ENCODE measurements around the gene RSRC1.
A peak's percentile ranks its signal among the peaks of the same experiment; 100 is the strongest.

Gene RSRC1

GRCh38 chr3:158570999-158571702 is 461.3 kb downstream of the RSRC1 start, which contains the start of gene MLF1:
Gene MLF1, plus strand, starts transcription at chr3:158571194. Its CDS starts 107 bp downstream, at chr3:158571301.
- ATAC-seq, result peak; percentile 99
- TF ChIP-seq ZFP30 (CRISPR knock-in tag; IDR thresholded peaks at IDR 0.05) (no peak), CSDC2 (CRISPR knock-in tag; IDR thresholded peaks at IDR 0.05) (peak; percentile 66; the same call in 1 of the 2 replicates), ZFP3 (CRISPR knock-in tag; IDR thresholded peaks at IDR 0.05) (0 out of 2 replicates have a peak, but pooled peaks have one; percentile 25)

DNA sequence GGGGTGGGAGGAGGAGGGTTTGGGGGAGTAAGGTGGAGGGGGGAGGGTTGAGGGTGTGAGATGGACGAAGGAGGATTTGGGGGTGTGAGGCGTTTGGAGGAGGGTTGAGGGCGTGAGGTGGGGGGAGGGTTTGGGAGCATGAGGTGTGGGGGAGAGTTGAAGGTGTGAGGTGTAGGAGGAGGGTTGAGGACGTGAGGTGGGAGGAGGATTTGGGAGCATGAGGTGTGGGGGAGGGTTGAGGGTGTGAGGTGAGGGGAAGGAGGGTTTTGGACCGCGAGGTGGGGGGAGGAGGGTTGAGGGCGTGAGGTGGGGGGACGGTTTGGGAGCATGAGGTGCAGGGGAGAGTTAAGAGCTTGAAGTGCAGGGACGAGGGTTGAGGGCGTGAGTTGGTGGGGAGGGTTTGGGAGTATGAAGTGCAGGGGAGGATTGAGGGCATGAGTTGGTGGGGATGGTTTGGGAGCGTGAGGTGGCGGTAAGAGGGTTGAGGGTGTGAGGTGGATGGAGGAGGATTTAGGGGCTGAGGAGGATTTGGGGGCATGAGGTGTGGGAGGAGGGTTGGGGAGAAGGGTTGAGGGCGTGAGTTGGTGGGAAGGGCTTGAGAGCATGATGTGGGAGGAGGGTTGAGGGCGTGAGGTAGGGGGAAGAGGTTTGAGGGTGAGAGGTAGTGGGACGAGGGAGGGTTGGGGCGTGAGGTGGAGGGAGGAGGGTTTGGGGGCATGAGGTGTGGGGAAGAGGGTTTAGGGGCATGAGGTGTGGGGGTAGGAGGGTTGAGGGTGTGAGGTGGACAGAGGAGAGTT is 462.3 kb downstream of the RSRC1 start:
- no peak for TF ChIP-seq ARNTL (CRISPR knock-in tag; IDR thresholded peaks at IDR 0.05; ENCODE audit: borderline replicate concordance, low read depth)

GRCh38 chr3:158572766-158573060 is 462.8 kb downstream of the RSRC1 start:
- TF ChIP-seq GLIS3 (CRISPR knock-in tag; IDR thresholded peaks at IDR 0.05) (no peak), ZNF565 (CRISPR knock-in tag; conservative IDR thresholded peaks at IDR 0.05; ENCODE audit: low read depth) (no peak), ZC3H10 (CRISPR knock-in tag; IDR thresholded peaks at IDR 0.05) (no peak), TCF4 (CRISPR knock-in tag; IDR thresholded peaks at IDR 0.05; ENCODE audit: borderline replicate concordance) (no peak), BACH2 (CRISPR knock-in tag; IDR thresholded peaks at IDR 0.05; ENCODE audit: borderline replicate concordance) (no peak), OSR1 (CRISPR knock-in tag; IDR thresholded peaks at IDR 0.05) (no peak), POU6F1 (CRISPR knock-in tag; IDR thresholded peaks at IDR 0.05; ENCODE audit: borderline replicate concordance, low read depth) (no peak), ZFP30 (CRISPR knock-in tag; IDR thresholded peaks at IDR 0.05) (no peak), ESRRG (CRISPR knock-in tag; IDR thresholded peaks at IDR 0.05) (no peak)
- ATAC-seq, result no peak

More for the DNA sequence above, 462.3 kb downstream of the RSRC1 start:
- no peak for ATAC-seq

DNA sequence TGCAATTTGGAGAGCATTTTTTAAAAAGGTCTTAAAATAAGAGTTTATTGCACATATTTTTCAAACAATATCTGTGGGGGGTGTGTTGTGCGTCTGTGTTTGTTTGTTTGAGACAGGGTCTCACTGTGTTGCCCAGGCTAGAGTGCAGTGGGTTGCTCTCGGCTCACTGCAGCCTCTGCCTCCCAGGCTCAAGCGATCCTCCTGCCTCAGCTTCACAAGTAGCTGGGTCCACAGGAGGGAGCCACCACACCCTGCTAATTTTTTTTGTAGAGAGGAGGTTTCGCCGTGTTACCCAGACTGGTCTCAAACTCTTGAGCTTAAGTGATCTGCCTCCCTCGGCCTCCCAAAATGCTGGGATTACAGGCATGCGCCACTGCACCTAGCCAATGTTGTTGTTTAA is 463.8 kb downstream of the RSRC1 start:
- TF ChIP-seq TCF4 (CRISPR knock-in tag; IDR thresholded peaks at IDR 0.05; ENCODE audit: borderline replicate concordance), result no peak
- no peak for TF ChIP-seq OSR1 (CRISPR knock-in tag; IDR thresholded peaks at IDR 0.05)
- TF ChIP-seq ZNF8 (CRISPR knock-in tag; IDR thresholded peaks at IDR 0.05), result no peak
- TF ChIP-seq ESRRG (CRISPR knock-in tag; IDR thresholded peaks at IDR 0.05), result no peak
- TF ChIP-seq SNAI2 (CRISPR knock-in tag; IDR thresholded peaks at IDR 0.05), result no peak
- no peak for TF ChIP-seq POU6F1 (CRISPR knock-in tag; IDR thresholded peaks at IDR 0.05; ENCODE audit: borderline replicate concordance, low read depth)
- TF ChIP-seq RARB (CRISPR knock-in tag; IDR thresholded peaks at IDR 0.05), result no peak
- no peak for TF ChIP-seq TSHZ2 (CRISPR knock-in tag; IDR thresholded peaks at IDR 0.05)
- TF ChIP-seq ZNF70 (CRISPR knock-in tag; IDR thresholded peaks at IDR 0.05), result no peak
- no peak for TF ChIP-seq PPARA (CRISPR knock-in tag; IDR thresholded peaks at IDR 0.05; ENCODE audit: borderline replicate concordance)
- no peak for TF ChIP-seq BACH2 (CRISPR knock-in tag; IDR thresholded peaks at IDR 0.05; ENCODE audit: borderline replicate concordance)
- no peak for ATAC-seq

DNA sequence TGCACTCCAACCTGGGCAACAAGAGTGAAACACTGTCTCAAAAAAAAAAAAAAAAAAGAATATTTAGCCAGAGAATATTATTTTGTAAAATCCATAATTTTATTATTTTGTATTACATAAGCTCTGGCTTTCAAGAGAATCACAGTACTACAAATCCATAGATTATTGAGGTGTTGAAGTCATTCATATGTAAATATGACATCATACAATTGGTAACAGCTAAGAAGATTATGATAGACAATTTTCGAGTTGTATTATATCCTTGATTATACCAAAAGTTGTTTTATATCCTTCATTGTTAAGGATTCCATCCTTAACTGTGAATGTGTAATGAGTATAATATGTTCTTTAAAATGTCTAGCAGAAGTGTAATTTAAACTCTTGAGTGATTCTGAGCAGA is 464.8 kb downstream of the RSRC1 start:
- no peak for ATAC-seq
- TF ChIP-seq ZFP30 (CRISPR knock-in tag; IDR thresholded peaks at IDR 0.05) (no peak), CREB5 (CRISPR knock-in tag; IDR thresholded peaks at IDR 0.05; ENCODE audit: low read depth) (no peak), ESRRG (CRISPR knock-in tag; IDR thresholded peaks at IDR 0.05) (no peak), ZFP3 (CRISPR knock-in tag; IDR thresholded peaks at IDR 0.05) (no peak), PPARA (CRISPR knock-in tag; IDR thresholded peaks at IDR 0.05; ENCODE audit: borderline replicate concordance) (no peak), TSHZ2 (CRISPR knock-in tag; IDR thresholded peaks at IDR 0.05) (no peak), TCF4 (CRISPR knock-in tag; IDR thresholded peaks at IDR 0.05; ENCODE audit: borderline replicate concordance) (no peak), TOX (CRISPR knock-in tag; IDR thresholded peaks at IDR 0.05; ENCODE audit: borderline replicate concordance) (no peak), ZC3H10 (CRISPR knock-in tag; IDR thresholded peaks at IDR 0.05) (no peak)

All from SK-N-SH treated with all-trans-retinoic acid at 6 μM for 48 hours (cell line).